Mucosa of descending colon (tissue), 3 donors: ENCODE measurements around the gene CENPT. TPM values are rescaled to one million over a fixed set of nuclear protein-coding genes. Genes with fewer than 3 reads are reported as not detected.

ENCODE experiments used
- ATAC-seq: fragments of 200-7000 bp; cut with Tn5 transposase; one replicate; pipeline ENCODE4 v1.9.1; 2020; ENCODE audit warnings: mild to moderate bottlenecking, moderate library complexity
- DNase-seq, 3 donors: peaks; one replicate each; pipeline ENCODE4 v3.0.0-alpha.2; 2020
- H3K36me3 ChIP-seq: fragments of 200-600 bp; one replicate; pipeline ENCODE4 v1.8.0; 2021; ENCODE audit warnings: low read depth, mild to moderate bottlenecking
- H3K4me1 ChIP-seq: fragments of 200-600 bp; one replicate; pipeline ENCODE4 v1.8.0; 2021; ENCODE audit warnings: low read depth, mild to moderate bottlenecking
- H3K4me3 ChIP-seq: fragments of 200-600 bp; one replicate; pipeline ENCODE4 v1.8.0; 2021; ENCODE audit warnings: mild to moderate bottlenecking
- H3K9me3 ChIP-seq: fragments of 200-600 bp; one replicate; pipeline ENCODE4 v1.8.0; 2021; ENCODE audit warnings: mild to moderate bottlenecking
- intact Hi-C, 2 donors: fragments of 100-400 bp; cut with DNase I in 1 of 2; cut with micrococcal nuclease in 1 of 2; formaldehyde crosslinking; loops; one replicate each; pipeline versions ENCODE4 v1.11.0 to v1.11.1; 2022; cut with DNase I, micrococcal nuclease
- long read RNA-seq, 2 donors: library from polyadenylated mRNA; unstranded; transcript quantifications; one replicate each; pipeline ENCODE4 v2.0.0, GENCODE V29; 2019 to 2021
- total RNA-seq, 3 donors: library from RNA; stranded (reverse); fragmentation: NEBNext Ultra II Directional in 2 of 3; extraction: Animal tissue kit (Norgen Biotek cat#: 25700) in 2 of 3; gene quantifications; one replicate each; pipeline versions ENCODE4 v1.2.1 to v1.2.4, GENCODE V29; 2021 to 2023
- TF ChIP-seq, protein P1 (sequence below): fragments of 200-600 bp; IDR thresholded peaks from one replicate; pipeline ENCODE4 v1.8.0; 2022; ENCODE audit warnings: antibody characterized with exemption, mild to moderate bottlenecking
- donor health status: DM: no; HTN: no; CAD: no; lungs with moderate emphysema.
- donor health status: DM: no; HTN: no; CAD: no.
- donor health status: DM: no; HTN: yes; CAD: no.

Gene CENPT, protein sequence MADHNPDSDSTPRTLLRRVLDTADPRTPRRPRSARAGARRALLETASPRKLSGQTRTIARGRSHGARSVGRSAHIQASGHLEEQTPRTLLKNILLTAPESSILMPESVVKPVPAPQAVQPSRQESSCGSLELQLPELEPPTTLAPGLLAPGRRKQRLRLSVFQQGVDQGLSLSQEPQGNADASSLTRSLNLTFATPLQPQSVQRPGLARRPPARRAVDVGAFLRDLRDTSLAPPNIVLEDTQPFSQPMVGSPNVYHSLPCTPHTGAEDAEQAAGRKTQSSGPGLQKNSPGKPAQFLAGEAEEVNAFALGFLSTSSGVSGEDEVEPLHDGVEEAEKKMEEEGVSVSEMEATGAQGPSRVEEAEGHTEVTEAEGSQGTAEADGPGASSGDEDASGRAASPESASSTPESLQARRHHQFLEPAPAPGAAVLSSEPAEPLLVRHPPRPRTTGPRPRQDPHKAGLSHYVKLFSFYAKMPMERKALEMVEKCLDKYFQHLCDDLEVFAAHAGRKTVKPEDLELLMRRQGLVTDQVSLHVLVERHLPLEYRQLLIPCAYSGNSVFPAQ
- total RNA-seq: 10 to 100 TPM; 33.2 to 55.0 (median 36.6) TPM
- long read RNA-seq, donor 1, transcript CENPT-218 (12 exons, 2,133 nt): major isoform, 21 of 106 reads
- long read RNA-seq, donor 1, partial matches to known transcripts: 36 of 106 reads
- long read RNA-seq, donor 1, other reads (novel, unspliced or antisense): 47 of 106 reads
- long read RNA-seq, donor 2, partial matches to known transcripts: 14 of 24 reads
- long read RNA-seq, donor 2, other reads (novel, unspliced or antisense): 4 of 24 reads

DNA sequence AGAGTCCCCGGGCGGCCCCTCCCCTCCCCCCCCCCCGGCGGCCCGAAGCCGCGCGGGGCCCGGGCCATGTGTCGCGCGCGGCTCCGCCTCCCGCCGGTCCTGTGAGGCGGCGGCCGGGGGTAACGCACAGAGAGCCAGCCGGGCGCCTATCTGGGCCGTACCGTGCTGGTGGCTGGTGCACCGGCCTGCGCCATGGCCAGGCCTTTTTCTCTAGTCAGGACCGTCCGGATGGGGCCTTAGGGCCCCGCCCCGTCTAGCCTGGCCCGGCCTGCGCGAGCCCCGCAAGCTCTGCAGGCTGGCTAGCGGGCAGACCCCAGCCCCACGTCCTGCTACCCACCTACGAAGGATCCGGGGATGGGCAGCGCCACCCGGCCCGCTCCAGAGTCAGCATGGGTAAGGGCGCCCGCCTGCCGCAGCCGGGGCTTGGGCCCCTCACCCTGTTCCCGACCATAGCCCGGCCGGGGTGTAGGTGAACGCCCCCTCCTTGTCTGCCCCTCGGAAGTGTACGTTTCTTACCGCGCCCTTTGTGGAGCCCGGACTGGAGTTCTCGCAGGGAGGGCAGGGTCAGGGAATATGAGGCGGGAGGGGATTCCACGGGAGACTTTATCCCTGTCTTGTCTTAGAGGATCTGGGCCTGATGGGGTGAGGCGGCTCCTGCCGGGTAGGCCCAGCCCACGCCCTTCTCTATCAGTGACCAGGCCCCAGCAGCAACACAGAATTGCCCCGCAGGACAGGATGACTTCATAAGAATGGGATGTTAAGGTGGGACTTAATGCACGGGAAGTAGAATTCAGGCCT, at the start of gene CENPT:
Gene CENPT (minus strand): TSS at position 630 of the 798 bp plus-strand sequence. CDS start 13,834 bp downstream, outside the sequence.
- intact Hi-C loops: no loop called here
- peak; percentile 52 to 78 (median 60) for DNase-seq
- TF ChIP-seq, protein P1, sequence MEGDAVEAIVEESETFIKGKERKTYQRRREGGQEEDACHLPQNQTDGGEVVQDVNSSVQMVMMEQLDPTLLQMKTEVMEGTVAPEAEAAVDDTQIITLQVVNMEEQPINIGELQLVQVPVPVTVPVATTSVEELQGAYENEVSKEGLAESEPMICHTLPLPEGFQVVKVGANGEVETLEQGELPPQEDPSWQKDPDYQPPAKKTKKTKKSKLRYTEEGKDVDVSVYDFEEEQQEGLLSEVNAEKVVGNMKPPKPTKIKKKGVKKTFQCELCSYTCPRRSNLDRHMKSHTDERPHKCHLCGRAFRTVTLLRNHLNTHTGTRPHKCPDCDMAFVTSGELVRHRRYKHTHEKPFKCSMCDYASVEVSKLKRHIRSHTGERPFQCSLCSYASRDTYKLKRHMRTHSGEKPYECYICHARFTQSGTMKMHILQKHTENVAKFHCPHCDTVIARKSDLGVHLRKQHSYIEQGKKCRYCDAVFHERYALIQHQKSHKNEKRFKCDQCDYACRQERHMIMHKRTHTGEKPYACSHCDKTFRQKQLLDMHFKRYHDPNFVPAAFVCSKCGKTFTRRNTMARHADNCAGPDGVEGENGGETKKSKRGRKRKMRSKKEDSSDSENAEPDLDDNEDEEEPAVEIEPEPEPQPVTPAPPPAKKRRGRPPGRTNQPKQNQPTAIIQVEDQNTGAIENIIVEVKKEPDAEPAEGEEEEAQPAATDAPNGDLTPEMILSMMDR: no peak
- no peaks in the 10 kb centered on the region for H3K36me3 ChIP-seq
- H3K4me1 ChIP-seq: peaks cover 40% of the 10 kb centered on the region
- ATAC-seq: peak; percentile 69
- H3K9me3 ChIP-seq: no peaks in the 10 kb centered on the region
- H3K4me3 ChIP-seq: peak within 1 kb of the TSS; percentile 91

DNA sequence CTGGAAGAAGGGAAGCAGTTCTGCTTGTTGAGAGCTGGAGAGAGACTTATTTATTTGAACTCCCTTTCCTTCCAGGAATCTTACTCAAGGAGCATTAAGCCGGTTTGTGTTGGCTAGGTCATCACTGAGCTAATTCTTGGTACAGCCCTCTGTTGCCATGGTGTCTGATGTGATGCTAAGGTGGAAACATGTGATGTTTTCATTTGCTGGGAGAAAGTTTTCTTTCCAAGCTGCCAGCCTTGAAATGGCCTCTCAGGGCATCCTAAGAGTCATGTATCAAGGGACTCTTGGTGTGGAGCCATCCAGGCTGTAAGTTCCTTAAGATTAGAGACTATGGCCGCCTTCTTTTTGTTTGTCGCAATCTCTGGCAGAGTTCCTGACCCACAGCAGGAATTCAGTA, 49.7 kb upstream of the CENPT start:
- H3K4me1 ChIP-seq: peaks cover 35% of the 10 kb centered on the region
- no peak overlapping the region for H3K4me3 ChIP-seq
- no peak for ATAC-seq
- TF ChIP-seq, protein P1: no peak
- intact Hi-C loops: no loop called here
- no peaks in the 10 kb centered on the region for H3K9me3 ChIP-seq
- no peaks in the 10 kb centered on the region for H3K36me3 ChIP-seq
- DNase-seq: no peak

DNA sequence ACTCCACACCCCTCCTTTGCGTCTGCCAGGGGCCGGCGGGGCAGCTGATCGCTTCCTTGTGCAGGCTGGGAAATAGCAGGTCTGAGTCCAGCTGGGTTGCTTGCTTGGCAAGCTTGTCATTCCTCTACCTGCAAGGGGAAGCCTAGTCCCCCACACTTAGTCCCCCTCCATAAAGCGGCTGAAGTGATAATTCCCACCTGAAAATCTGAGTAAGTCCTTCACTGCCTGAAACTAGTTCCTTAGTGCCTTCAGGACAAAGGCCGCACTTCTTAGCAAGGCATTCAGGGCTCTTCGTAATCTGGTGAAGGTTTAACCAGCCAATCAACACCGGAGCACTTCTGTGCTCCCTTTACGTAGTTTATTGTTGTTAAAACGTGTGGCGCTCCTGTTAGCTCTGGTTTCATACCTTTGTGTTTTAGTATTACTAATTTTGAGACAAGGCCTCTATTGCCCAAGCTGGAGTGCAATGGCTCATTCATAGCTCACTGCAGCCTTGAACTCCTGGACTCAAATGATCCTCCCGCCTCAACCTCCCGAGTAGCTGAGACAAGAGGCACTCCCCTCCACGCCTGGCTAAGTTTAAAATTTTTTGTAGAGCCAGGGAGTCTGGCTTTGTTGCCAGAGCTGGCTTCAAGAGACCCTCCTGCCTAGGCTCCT, 46.4 kb upstream of the CENPT start:
- peak in 1 of 3 donors; percentile 57 for DNase-seq

DNA sequence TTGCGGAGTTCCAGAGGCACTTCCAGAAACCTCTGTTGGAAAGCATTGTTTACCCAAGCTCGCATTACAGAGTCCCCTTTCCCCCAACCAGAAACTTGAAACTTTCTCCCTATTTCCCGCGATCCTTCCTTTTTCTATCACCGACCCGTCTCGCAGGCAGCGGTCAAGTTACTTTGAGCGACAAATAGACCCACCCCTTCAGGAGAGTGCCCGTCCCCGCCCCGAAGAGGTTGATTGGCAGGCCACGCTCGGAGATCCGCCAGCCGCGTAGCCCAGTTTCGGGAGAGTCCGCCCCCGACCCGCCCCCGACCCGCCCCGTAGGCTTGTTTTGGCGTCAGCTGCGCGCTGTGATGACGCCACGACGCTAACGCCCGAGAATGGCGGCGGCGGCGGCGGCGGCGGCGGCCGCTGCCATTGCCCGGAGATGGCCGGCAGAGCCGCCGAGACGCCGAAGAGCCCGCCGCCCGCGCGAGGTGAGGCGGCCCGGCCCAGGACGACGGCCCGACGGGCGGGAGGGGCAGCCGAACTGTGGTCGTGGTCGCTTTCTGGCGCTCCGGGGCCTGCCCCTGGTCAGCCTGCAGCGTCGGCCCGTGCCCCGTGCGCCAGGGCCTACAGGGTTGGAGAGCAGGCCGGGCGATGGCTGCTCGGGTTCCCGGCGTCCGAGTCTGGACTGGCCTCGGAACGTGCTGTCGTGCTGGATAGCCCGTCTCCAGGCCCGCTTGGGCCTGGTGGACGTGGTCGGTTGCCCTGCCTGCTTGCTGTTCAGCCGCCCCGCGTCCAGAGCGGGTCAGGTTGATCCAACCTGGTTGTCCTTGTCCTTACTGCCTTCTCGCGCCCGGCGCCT, 45.6 kb upstream of the CENPT start, which contains the start of gene PSKH1:
Gene PSKH1 (plus strand): TSS at position 356 of the 844 bp plus-strand sequence. CDS start 15,496 bp downstream, outside the sequence.
- peaks cover 33% of the 10 kb centered on the region for H3K4me1 ChIP-seq
- ATAC-seq: peak; percentile 96
- intact Hi-C loops: no loop called here

More for the DNA sequence above, 46.4 kb upstream of the CENPT start:
- Histone ChIP-seq H3K4me3 (peak overlapping the region; percentile 93), H3K36me3 (no peaks in the 10 kb centered on the region), H3K9me3 (no peaks in the 10 kb centered on the region), H3K4me1 (peaks cover 33% of the 10 kb centered on the region)
- intact Hi-C loops: no loop called here
- peak; percentile 66 for ATAC-seq
- TF ChIP-seq, protein P1: no peak

More for the DNA sequence above, 45.6 kb upstream of the CENPT start, which contains the start of gene PSKH1:
- TF ChIP-seq, protein P1: no peak
- H3K9me3 ChIP-seq: no peaks in the 10 kb centered on the region
- DNase-seq: peak; percentile 97 to 98 (median 98)
- H3K4me3 ChIP-seq: peak within 1 kb of the TSS; percentile 93
- H3K36me3 ChIP-seq: no peaks in the 10 kb centered on the region
